HUDEP-2 (cell line): ENCODE measurements around the gene UTP11.
A peak's percentile ranks its signal among the peaks of the same experiment; 100 is the strongest.
"Not testable (repeated sequence)": the region's sequence is repeated elsewhere in the genome, so short reads cannot be mapped to it uniquely, and the experiment has no call there.

Experiments
- DNase-seq, 76 experiments: peaks; one replicate each; lab custom pipeline; 2025; ENCODE audit not compliant: unreplicated experiment in 76 of 76; lab: John Stamatoyannopoulos, UW

Gene UTP11

GRCh38 chr1:38025664-38026063 is 13.1 kb downstream of the UTP11 start:
- no peak for DNase-seq

DNA sequence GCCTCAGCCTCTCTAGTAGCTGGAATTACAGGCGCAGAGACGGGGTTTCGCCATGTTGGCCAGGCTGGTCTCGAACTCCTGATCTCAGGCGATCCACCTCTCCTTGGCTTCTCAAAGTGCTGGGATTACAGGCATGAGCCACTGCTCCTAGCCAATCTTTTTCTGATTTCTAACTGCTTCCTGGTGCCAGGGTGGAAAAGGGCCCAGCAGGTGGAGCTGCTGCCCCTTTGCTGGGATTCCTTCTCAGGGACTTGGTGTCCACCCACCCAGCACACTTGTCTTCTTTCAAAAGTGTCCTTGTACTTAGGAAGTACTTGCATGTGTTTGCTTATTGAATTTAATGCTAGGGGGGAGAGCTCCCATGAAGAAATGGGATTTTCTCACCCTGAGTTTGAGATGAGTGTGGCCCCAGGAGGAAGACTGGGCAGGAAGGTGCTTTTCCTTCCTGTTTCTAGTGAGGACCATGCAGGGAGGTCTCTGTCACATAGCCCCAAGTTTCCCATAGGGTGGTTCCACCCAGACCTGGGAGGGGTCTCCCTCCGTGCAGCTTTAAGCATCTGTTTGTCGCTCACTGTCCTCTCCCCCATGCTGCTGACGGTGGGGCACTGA is 14.2 kb downstream of the UTP11 start:
- peak in 28 of 76 experiments; percentile 7 to 44 (median 24) for DNase-seq

DNA sequence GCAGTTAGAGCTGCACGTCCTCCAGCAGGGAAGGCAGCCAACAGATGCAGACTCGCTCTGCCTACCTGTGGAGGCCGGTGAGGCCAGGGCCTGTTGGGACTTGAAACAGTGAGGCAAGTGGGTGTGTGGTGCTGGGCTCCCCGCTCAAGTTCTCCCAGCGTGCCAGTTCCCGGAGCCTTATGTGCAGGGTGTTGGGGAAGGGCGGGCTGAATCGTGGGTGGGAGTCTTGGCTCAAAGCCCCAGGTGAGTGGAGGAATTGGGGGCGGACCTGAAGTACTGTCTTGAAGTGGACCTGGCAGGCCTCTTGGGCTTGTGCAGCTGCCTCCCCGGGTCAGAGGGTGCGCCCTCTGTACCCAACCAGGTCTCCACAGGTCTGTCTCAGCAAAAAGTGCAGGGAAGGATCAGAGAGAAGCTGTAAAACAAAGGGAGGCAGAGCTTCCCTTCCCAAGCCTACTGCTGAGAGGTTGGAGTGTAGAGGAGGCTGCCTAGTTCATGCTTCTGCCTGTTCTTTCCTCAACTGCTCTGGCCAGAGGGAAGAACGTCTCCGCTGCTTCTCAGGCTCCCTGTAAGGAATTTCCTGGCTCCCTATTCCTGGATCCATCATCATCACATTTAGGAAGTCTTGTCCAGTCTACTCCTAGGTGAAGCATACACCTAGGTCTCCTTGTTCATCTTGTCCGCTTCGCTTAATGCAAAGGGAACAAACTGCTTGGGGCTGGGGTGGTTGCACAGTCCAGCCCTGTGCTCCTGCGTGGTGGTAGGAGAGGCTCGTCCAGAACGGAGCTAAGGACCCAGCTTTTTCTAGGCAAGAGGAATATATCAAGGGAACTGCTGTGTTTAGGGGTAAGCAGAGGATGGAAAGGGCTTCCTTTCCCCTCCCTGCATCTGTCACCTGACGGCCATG is 14.9 kb downstream of the UTP11 start:
- no peak for DNase-seq

DNA sequence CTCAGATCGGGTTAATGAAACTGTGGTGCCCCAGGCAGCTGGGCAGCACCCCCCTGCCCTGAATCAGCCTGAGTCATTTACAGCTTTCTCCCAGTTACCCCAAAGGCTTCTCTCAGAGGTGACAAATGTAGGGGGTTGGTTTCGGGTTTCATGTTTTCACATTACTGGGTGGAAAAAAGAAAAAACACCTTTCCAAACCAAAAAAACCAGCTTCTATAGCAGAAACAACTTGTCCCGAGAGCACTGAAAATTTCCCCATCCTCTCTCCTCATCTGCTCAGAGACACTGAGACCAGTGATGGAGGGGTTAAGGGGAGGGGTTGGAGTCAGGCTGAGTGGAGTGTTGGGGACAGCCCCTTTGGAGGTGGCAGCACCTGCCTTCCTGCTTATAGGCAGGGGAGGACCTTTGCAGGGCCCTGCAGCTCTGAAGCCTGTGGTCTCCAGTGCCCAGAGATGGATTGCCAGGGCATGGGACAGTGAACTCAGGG is 15.6 kb downstream of the UTP11 start:
- DNase-seq, result no peak

- no peak for DNase-seq
Measured at GRCh38 chr1:38028671-38029070, 16.1 kb downstream of the UTP11 start.

DNA sequence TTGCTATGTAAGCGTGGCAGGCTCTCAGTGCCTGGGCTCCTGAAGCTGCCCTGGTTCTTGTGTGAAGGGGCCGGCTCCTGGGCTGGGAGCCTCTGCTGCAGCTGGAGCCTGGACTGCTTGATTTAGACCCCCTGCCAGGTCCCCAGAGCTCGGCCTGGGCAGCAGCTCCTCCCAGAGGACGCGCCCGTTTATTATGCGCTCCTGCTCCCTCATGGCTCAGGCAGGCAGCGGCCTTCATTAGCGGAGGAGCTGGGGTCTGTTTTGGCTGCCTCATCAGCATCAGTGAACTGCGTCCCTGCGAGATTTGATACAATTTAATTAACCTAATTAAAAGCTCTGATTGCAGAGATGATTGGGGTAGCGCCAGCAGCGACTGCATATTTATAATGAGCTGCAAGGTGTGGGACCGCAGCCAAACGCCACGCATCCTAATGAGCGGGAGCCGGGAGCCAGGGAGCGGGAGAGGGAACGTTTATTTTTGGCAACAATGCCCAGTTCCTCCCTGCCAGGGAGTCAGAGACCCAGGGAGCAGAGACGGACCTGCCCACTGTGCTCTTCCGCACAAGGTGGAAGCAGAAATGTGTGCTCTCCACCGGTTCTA is 16.6 kb downstream of the UTP11 start:
- DNase-seq, result no peak

DNA sequence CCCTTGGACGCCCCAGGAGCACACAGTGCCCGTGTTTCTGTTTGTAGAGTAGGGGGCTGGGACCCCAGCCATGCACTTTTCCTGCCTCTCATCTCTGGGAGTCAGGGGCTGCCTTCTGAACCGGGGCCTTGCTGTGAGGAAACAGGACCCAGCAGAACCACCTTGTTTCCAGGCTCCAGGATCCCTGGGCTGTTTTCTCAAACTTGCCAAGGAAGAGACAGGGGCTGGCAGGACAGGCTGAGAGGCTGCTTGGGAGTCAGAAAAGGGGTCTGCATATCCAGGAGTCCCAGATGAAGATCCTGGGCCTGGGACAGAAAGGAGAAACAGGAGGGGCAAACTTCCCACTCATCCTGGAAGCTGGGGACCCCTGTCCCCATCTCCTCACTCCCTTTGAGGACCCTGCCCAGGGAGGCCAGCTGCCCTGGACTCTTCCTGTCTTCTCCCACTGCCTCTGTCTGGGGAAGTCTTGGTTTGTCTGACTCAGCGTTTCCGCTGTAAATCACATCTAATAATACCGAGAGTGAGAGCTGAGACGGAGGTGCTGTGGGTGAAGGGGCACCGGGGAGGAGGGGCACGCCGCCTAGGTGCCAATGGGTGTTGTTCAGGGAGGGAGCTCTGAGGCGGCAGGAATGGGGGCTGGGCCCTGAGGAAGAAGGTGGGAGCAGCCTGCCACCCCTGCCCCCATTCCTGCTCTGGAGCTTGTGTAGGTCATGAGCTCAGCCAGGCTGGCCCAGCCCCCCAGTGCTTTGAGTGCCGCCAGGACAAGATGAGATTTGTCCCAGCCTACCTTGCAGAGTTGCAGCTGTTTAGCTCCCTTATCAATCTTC is 17.4 kb downstream of the UTP11 start:
- peak in 4 of 76 experiments; percentile 5 to 23 (median 16) for DNase-seq

GRCh38 chr1:38030596-38031512 is 18.3 kb downstream of the UTP11 start:
- no peak for DNase-seq

DNA sequence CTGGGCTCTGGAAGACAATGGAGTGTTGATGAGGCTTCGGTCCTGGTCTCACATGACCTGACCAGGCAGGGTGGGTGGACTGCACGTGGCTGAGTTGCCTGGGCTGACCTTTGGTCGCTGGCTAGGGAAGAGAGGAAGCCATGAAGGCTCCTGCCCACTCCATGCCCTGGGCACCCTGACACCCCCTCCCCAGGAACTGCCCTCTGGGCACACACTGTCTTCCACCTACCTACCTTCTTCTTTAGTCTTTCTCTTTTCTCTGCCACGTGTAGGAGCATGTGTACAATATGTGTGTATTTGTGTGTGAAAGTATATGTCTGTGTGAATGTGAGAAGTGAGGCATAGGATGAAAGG is 19.0 kb downstream of the UTP11 start:
- DNase-seq, result no peak

DNA sequence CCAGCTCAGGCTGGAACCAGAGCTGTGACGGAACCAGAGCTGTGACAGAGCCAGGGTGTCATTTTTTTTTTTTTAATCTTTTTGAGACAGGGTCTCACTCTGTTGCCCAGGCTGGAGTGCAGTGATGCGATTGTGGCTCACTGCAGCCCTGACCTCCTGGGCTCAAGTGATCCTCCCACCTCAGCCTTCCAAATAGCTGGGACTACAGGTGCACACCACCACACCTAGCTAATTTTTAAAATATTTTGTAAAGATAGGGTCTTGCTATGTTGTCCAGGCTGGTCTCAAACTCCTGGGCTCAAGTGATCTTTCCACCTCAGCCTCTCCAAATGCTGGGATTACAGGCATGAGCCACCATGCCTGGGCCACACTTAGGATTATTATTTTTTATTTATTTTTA is 20.5 kb downstream of the UTP11 start:
- not testable (repeated sequence) for DNase-seq

- DNase-seq, result no peak
Measured at GRCh38 chr1:38034871-38035270, 22.3 kb downstream of the UTP11 start.

GRCh38 chr1:38037221-38037939 is 24.8 kb downstream of the UTP11 start:
- peak in 75 of 76 experiments; percentile 16 to 94 (median 80) for DNase-seq

- DNase-seq, result no peak
Measured at GRCh38 chr1:38038861-38039260, 26.3 kb downstream of the UTP11 start.

GRCh38 chr1:38039331-38040088 is 27.0 kb downstream of the UTP11 start:
- no peak for DNase-seq

DNA sequence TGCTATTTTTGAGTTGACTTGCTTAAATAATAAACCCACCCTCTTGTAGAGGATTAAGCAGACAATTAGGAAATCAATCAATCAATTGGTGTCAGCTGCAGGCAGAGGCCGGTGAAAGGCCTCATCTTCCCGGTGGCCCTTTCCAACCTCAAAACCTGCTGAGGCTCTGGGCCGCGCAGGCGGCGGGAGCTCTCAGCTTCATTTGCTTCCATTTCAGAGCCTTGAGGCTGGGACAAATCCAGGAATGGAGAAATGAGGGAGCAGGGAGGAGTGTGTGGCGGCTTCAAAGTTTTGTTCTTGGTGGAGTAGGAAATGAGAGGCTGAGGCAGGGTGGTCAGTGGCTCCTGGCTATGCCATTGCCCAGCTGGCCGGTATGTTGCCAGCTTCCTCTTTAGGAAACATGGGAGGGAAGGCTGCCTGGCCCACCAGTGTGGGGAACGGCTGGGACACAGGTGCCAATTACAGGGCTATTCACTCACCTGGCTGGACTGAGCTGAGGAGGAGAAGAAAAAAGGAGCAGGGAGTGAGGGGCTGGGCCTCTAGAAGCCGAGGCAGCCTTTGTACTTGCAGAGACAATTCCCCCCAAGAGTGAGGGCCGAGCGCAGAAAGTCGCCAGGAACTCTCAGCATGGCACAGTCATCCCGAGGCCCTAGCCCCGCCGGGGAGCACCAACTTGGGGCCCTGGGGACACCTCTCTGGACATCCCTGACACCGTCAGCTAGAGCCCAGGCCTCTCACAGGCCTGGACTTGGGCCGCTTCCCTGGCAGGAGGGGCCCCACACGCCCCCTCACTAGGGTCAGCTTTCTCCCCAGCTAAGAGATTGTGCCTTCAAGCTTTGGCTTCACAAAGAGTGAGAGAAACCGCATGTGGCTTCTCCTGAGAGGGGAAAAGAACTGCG is 29.7 kb downstream of the UTP11 start:
- no peak for DNase-seq

DNA sequence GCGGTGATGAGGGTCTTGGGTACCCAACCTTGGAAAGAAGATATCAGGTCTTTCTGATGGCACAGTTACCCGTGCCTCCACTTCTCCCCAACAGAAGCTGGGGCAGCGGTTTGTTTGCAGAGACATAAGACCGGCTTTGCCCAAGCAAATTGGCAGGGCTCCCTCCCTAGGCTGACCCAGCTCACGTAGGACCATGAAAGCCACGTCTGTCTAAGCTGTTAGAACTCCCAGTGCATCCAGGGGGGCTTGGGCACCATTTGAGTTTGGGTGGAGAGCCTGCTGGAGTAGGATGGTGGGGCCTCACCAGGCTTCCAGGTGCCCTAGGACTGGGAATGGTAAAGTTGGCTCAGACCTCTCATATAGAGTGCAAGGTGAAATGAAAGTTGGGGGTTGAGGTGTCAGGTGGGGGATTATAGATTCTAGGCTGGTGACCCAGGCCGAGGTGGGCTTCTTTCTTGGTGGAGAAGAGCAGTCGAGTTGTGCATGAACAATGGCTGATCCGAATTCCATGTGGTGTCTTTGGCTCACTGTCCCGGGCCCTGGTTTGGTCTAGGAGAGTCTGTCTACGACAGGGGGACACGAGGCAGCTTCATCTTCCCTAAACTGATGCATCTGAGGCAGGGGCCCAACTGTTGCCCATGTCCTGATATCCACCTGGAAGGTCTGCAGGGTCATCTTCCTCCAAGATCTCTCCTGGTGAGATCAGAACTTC is 30.7 kb downstream of the UTP11 start:
- DNase-seq, result no peak
